Endothelial cell of umbilical vein (primary cell): ENCODE data around the gene AP2A2. TPM values are rescaled to one million over a fixed set of nuclear protein-coding genes. Genes with fewer than 3 reads are reported as not detected.

Experiments used
- BruUV-seq: library from RNA; stranded (reverse); fragments of 400-500 nt; replicated peaks from 2 replicates; lab custom pipeline; 2021; lab: Mats Ljungman, UMichigan
- CTCF ChIA-PET: fragments of 300-600, 350-600 bp; sonication (Branson Sonifier 250); formaldehyde crosslinking; loops from one replicate; lab custom pipeline; 2021; ENCODE audit warnings: antibody characterized with exemption, inconsistent platforms; lab: Charles Lee
- POLR2A ChIA-PET: fragments of 300-600, 350-600 bp; sonication (Branson Sonifier 250); formaldehyde crosslinking; loops from one replicate; lab custom pipeline; 2021; ENCODE audit warnings: antibody characterized with exemption, inconsistent platforms; lab: Charles Lee
- DNase-seq: peaks from one replicate; pipeline ENCODE4 v3.0.0-alpha.2; 2011; ENCODE audit warnings: low read depth, low spot score
- FAIRE-seq: peaks from 2 replicates; lab custom pipeline; 2011; peaks lifted over from hg19 to GRCh38; lab: Jason Lieb, UNC
- H2AFZ ChIP-seq: 2 replicates; pipeline ENCODE4 v1.6.0; 2012; ENCODE audit warnings: low read depth, low read length, control low read depth, inconsistent platforms
- H3K27ac ChIP-seq: 2 replicates; pipeline ENCODE4 v1.5.1; 2011; ENCODE audit warnings: low read depth, mild to moderate bottlenecking, control low read depth, low read length, moderate library complexity; ENCODE audit not compliant: insufficient read depth
- H3K27me3 ChIP-seq, 2 experiments: 2 replicates each; pipeline versions ENCODE4 v1.6.0 to v1.6.1; 2011; ENCODE audit warnings: low read length in 2 of 2, mixed read lengths in 1 of 2; ENCODE audit not compliant: control insufficient read depth in 2 of 2, insufficient read depth in 2 of 2
- H3K36me3 ChIP-seq, 2 experiments: 2 replicates in 1 of 2; 3 replicates in 1 of 2; pipeline ENCODE4 v1.5.1; 2011; ENCODE audit warnings: low read length in 2 of 2, mild to moderate bottlenecking in 1 of 2, moderate library complexity in 1 of 2; ENCODE audit not compliant: control insufficient read depth in 2 of 2, insufficient read depth in 2 of 2; ENCODE audit errors: extremely low read depth in 1 of 2
- H3K4me1 ChIP-seq: 3 replicates; pipeline ENCODE4 v1.5.1; 2011; ENCODE audit warnings: mild to moderate bottlenecking, low read length; ENCODE audit not compliant: control insufficient read depth, insufficient read depth; ENCODE audit errors: extremely low read depth
- H3K4me2 ChIP-seq: 2 replicates; pipeline ENCODE4 v1.6.1; 2011; ENCODE audit warnings: low read length, control low read depth, mixed read lengths; ENCODE audit not compliant: insufficient read depth
- H3K4me3 ChIP-seq, 3 experiments: fragments of 200-600 bp in 1 of 3; sonication (generic), shearing (Covaris generic) in 1 of 3; replicated peaks in 1 of 3; 2 replicates each; pipeline ENCODE4 v1.5.1; 2011 to 2016; ENCODE audit warnings: control low read depth in 3 of 3, low read length in 3 of 3, mild to moderate bottlenecking in 2 of 3, inconsistent platforms in 1 of 3, low read depth in 1 of 3, moderate library complexity in 1 of 3; ENCODE audit not compliant: insufficient read depth in 1 of 3
- H3K79me2 ChIP-seq: 2 replicates; pipeline ENCODE4 v1.6.0; 2012; ENCODE audit warnings: low read length, inconsistent platforms; ENCODE audit not compliant: control insufficient read depth, insufficient read depth
- H3K9ac ChIP-seq: replicated peaks from 2 replicates; pipeline ENCODE3; 2011; ENCODE audit warnings: low read length, control low read depth; ENCODE audit not compliant: insufficient read depth; ENCODE audit errors: extremely low read depth
- H3K9me1 ChIP-seq: replicated peaks from 3 replicates; pipeline ENCODE4 v1.6.0; 2011; ENCODE audit warnings: mild to moderate bottlenecking, low read length; ENCODE audit not compliant: control insufficient read depth, insufficient read depth; ENCODE audit errors: extremely low read depth
- H3K9me3 ChIP-seq: replicated peaks from 2 replicates; pipeline ENCODE4 v1.5.1; 2012; ENCODE audit warnings: low read length, inconsistent platforms; ENCODE audit not compliant: control insufficient read depth, insufficient read depth
- H4K20me1 ChIP-seq: replicated peaks from 2 replicates; pipeline ENCODE3; 2011; ENCODE audit warnings: mild to moderate bottlenecking, low read length; ENCODE audit not compliant: control insufficient read depth, insufficient read depth; ENCODE audit errors: extremely low read depth
- CTCF ChIP-seq, 2 donors: IDR thresholded peaks; 1 replicate in 1 of 2; 2 replicates in 1 of 2; pipeline ENCODE4 v1.5.1; 2011; ENCODE audit warnings: low read length in 2 of 2, mild to moderate bottlenecking in 2 of 2, moderate library complexity in 2 of 2, control low read depth in 1 of 2, inconsistent platforms in 1 of 2, low read depth in 1 of 2; ENCODE audit not compliant: insufficient read depth in 1 of 2; ENCODE audit errors: extremely low read depth in 1 of 2
- EZH2 ChIP-seq: IDR thresholded peaks from 2 replicates; pipeline ENCODE4 v1.6.1; 2012; ENCODE audit warnings: borderline replicate concordance, low read depth, mild to moderate bottlenecking, moderate library complexity, low read length, inconsistent platforms; ENCODE audit not compliant: severe bottlenecking
- FOS ChIP-seq: IDR thresholded peaks from 2 replicates; pipeline ENCODE4 v1.6.1; 2011; ENCODE audit warnings: mild to moderate bottlenecking, low read length, moderate library complexity, borderline replicate concordance; ENCODE audit not compliant: insufficient read depth
- GATA2 ChIP-seq: IDR thresholded peaks from 2 replicates; pipeline ENCODE4 v1.7.0; 2011; ENCODE audit warnings: low read depth, mild to moderate bottlenecking, moderate library complexity, mixed read lengths, low read length; ENCODE audit not compliant: insufficient read length, insufficient read depth
- JUN ChIP-seq: IDR thresholded peaks from 2 replicates; pipeline ENCODE4 v1.6.1; 2011; ENCODE audit warnings: borderline replicate concordance, low read depth; ENCODE audit not compliant: insufficient read length, insufficient read depth
- MYC ChIP-seq: IDR thresholded peaks from one replicate; pipeline ENCODE4 v1.6.1; 2011; ENCODE audit warnings: mild to moderate bottlenecking, low read depth, low read length
- POLR2A ChIP-seq: IDR thresholded peaks from 2 replicates; pipeline ENCODE4 v1.6.1; 2012; ENCODE audit warnings: low read depth, mild to moderate bottlenecking, control low read depth, low read length
- POLR2AphosphoS5 ChIP-seq: IDR thresholded peaks from 2 replicates; pipeline ENCODE4 v1.6.1; 2012; ENCODE audit warnings: low read depth, mild to moderate bottlenecking, control low read depth, low read length, moderate library complexity; ENCODE audit not compliant: insufficient read depth
- dilution Hi-C: fragments of 300-500 bp; cut with MboI; formaldehyde crosslinking; loops from one replicate; pipeline ENCODE4 v1.15.0; 2019; ENCODE audit warnings: low sequenced_read_pairs; ENCODE audit not compliant: extremely low pct_ligation_motif_present
- intact Hi-C: fragments of 100-400 bp; cut with micrococcal nuclease; formaldehyde crosslinking; loops from one replicate; pipeline ENCODE4 v1.10.0; 2022
- polyA plus RNA-seq, 4 experiments: library from polyadenylated mRNA; depleted of rRNA in 3 of 4; stranded (reverse) in 3 of 4; unstranded in 1 of 4; fragments of >200 nt; gene quantifications; 2 replicates each; pipeline versions ENCODE4 v1.2.1 to v1.2.3, GENCODE V29; 2011 to 2012; ENCODE audit warnings: missing spikeins in 1 of 4
- total RNA-seq: library from RNA; stranded (reverse); gene quantifications from 2 replicates; pipeline ENCODE4 v1.2.3, GENCODE V29; 2021
- TF ChIP-seq, protein P1 (sequence below): IDR thresholded peaks from 2 replicates; pipeline ENCODE4 v1.6.1; 2011; ENCODE audit not compliant: insufficient read depth, insufficient read length

AP2A2 gene
- total and polyA plus RNA-seq, 2 donors (not counting 3 experiments of a cell fraction or from before 2014, with no cell fraction given) = 89.5 to 92.6 TPM

DNA sequence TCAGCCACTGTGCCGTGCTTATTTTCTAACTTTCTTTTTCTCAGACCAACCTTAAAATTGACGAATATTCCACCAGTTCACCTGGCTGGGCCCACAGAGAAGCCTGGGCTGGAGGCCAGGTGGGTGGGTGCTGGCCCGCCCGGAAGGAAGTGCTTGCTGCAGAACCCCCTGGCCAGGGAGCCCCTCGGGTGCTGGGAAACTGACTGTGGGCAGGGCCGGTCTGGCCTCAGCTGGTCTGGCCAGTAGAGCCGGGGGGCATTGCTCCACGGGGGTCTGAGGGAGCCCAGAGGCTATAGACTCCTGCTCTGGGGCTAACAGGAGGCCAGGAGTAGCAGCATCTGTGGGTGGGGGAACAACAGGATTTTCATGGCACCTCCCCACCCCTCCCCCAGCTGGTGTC, 8.2 kb upstream of the AP2A2 start:
- dilution Hi-C loops (no loop called here), intact Hi-C loops (no loop called here)
- no TSS peak for BruUV-seq
- Histone ChIP-seq H3K9ac (no peak overlapping the region), H3K4me1 (no peaks in the 10 kb centered on the region), H3K9me3 (no peaks in the 10 kb centered on the region), H3K4me2 (no peak overlapping the region), H3K27ac (no peak overlapping the region), H3K27me3 (no peaks in the 10 kb centered on the region), H2AFZ (no peak overlapping the region), H4K20me1 (no peaks in the 10 kb centered on the region), H3K4me3 (no peak overlapping the region), H3K79me2 (no peaks in the 10 kb centered on the region), H3K36me3 (no peaks in the 10 kb centered on the region), H3K9me1 (no peaks in the 10 kb centered on the region)
- POLR2A ChIA-PET = no interaction called here
- no peak for DNase-seq
- no peak for TF ChIP-seq JUN
- TF ChIP-seq CTCF (IDR thresholded peaks at IDR 0.05; ENCODE audit: extremely low read depth in 1 of 2, insufficient read depth in 1 of 2, low read depth in 1 of 2, low read length in 2 of 2) = no peak
- TF ChIP-seq POLR2A = no peak
- TF ChIP-seq, protein P1, sequence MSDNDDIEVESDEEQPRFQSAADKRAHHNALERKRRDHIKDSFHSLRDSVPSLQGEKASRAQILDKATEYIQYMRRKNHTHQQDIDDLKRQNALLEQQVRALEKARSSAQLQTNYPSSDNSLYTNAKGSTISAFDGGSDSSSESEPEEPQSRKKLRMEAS = no peak
- no peak for TF ChIP-seq GATA2
- TF ChIP-seq POLR2AphosphoS5 = no peak
- TF ChIP-seq FOS = no peak
- no peak for TF ChIP-seq MYC
- TF ChIP-seq EZH2 = no peak
- no peak for FAIRE-seq
- CTCF ChIA-PET = no interaction called here
